GM21447 (cell line): ENCODE data around the gene AK1.
"Not testable (repeated sequence)": the region's sequence is repeated elsewhere in the genome, so short reads cannot be mapped to it uniquely, and the experiment has no call there.

Source experiments
- ATAC-seq: cut with Tn5 transposase; IDR thresholded peaks from one replicate; pipeline ENCODE4 v1.9.1; 2021; ENCODE audit not compliant: unreplicated experiment

The AK1 gene

GRCh38 chr9:127852829-127853228 is 24.6 kb downstream of the AK1 start:
- no peak for ATAC-seq

GRCh38 chr9:127850286-127850830 is 27.1 kb downstream of the AK1 start:
- ATAC-seq = no peak

- no peak for ATAC-seq
Observed at GRCh38 chr9:127848756-127849504, 28.5 kb downstream of the AK1 start.

- ATAC-seq = no peak
Observed at GRCh38 chr9:127847833-127848755, 29.4 kb downstream of the AK1 start.

GRCh38 chr9:127847178-127847510 is 30.3 kb downstream of the AK1 start:
- ATAC-seq = no peak

- ATAC-seq = no peak
Observed at GRCh38 chr9:127846443-127847177, 30.9 kb downstream of the AK1 start.

GRCh38 chr9:127845619-127846018 is 31.9 kb downstream of the AK1 start:
- not testable (repeated sequence) for ATAC-seq

GRCh38 chr9:127844821-127845359 is 32.6 kb downstream of the AK1 start:
- ATAC-seq = no peak

- no peak for ATAC-seq
Observed at GRCh38 chr9:127841087-127841835, 36.2 kb downstream of the AK1 start.

- ATAC-seq = no peak
Observed at GRCh38 chr9:127838375-127839078, 38.9 kb downstream of the AK1 start.

- no peak for ATAC-seq
Observed at GRCh38 chr9:127837346-127837745, 40.1 kb downstream of the AK1 start.

- not testable (repeated sequence) for ATAC-seq
Observed at GRCh38 chr9:127836561-127836960, 40.9 kb downstream of the AK1 start.

- ATAC-seq = no peak
Observed at GRCh38 chr9:127835991-127836516, 41.4 kb downstream of the AK1 start.

- no peak for ATAC-seq
Observed at GRCh38 chr9:127833555-127833954, 43.9 kb downstream of the AK1 start.

- ATAC-seq = no peak
Observed at GRCh38 chr9:127832248-127832647, 45.2 kb downstream of the AK1 start.

- no peak for ATAC-seq
Observed at GRCh38 chr9:127829205-127829906, 48.1 kb downstream of the AK1 start.

- ATAC-seq = no peak
Observed at GRCh38 chr9:127828262-127829031, 49.0 kb downstream of the AK1 start.
